Fibroblast of pulmonary artery (primary cell): ENCODE data around the gene NDST1.

Experiments used
- DNase-seq: peaks from one replicate; pipeline ENCODE4 v3.0.0-alpha.2; 2010; ENCODE audit warnings: low read depth
- H3K4me3 ChIP-seq: replicated peaks from 2 replicates; pipeline ENCODE4 v1.5.1; 2011; ENCODE audit warnings: low read depth, mild to moderate bottlenecking, control low read depth, low read length, moderate library complexity
- TF ChIP-seq, protein P1 (sequence below): IDR thresholded peaks from 2 replicates; pipeline ENCODE4 v1.5.1; 2011; ENCODE audit warnings: mild to moderate bottlenecking, control low read depth, low read length, inconsistent platforms; ENCODE audit errors: missing control alignments

Gene NDST1

DNA sequence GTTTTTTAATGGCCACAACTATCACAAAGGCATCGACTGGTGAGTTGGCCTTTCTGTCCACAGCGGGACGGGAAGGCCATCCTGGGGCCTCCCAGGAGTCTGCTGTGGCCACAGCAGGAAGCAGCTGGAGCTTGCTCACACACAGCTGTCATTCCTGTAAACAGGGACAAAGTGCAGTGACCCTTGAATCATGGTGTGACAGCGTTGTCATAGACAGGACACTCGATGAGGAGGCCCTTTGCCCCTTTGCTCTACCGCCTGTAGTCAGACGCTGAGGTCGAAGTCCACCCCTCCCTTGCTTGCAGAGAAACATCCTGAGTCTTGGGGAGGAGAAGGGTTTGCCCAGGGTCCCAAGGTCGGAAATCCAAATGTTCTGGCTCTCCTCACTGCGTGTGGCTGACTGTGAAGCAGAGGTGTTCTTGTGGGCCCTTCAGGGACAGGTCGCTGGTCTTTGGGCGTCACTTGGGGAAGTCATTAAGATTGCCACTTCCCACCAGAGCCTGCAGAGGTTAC lies 35.1 kb downstream of the NDST1 start:
- TF ChIP-seq, protein P1, sequence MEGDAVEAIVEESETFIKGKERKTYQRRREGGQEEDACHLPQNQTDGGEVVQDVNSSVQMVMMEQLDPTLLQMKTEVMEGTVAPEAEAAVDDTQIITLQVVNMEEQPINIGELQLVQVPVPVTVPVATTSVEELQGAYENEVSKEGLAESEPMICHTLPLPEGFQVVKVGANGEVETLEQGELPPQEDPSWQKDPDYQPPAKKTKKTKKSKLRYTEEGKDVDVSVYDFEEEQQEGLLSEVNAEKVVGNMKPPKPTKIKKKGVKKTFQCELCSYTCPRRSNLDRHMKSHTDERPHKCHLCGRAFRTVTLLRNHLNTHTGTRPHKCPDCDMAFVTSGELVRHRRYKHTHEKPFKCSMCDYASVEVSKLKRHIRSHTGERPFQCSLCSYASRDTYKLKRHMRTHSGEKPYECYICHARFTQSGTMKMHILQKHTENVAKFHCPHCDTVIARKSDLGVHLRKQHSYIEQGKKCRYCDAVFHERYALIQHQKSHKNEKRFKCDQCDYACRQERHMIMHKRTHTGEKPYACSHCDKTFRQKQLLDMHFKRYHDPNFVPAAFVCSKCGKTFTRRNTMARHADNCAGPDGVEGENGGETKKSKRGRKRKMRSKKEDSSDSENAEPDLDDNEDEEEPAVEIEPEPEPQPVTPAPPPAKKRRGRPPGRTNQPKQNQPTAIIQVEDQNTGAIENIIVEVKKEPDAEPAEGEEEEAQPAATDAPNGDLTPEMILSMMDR = no peak
- H3K4me3 ChIP-seq = no peak overlapping the region
- no peak for DNase-seq

DNA sequence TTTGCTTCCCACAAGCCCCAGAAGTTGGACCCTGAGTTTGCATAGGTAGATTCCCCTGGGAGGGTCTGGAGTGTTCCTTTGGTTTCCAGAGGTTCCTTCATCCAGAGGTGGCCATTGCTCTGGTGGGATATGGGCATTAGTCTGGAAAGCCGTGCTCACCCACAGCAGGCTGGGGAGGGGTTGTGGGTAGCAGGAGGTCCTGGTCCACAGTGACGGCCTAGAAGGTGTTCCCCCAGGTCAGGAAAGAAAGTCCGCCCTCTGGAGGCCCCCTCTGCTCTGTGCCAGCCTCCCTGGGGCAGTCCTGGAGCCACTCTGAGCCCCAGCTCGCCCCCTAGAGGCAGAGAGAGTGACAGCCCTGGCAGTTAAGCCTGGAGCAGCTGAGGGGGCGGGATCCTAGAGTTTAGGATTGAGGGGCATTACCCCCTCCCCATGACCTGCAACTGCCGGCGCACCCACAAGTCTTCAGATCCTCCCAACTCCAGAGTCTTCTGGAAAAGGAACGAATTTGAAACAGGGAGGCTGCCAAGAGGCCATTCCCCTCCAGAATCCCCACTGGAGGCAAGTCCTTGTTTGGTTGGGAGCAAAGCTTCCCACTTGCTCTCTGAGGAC lies 36.8 kb downstream of the NDST1 start:
- TF ChIP-seq, protein P1 = peak; percentile 91
- peak; percentile 63 for DNase-seq
- no peak overlapping the region for H3K4me3 ChIP-seq

DNA sequence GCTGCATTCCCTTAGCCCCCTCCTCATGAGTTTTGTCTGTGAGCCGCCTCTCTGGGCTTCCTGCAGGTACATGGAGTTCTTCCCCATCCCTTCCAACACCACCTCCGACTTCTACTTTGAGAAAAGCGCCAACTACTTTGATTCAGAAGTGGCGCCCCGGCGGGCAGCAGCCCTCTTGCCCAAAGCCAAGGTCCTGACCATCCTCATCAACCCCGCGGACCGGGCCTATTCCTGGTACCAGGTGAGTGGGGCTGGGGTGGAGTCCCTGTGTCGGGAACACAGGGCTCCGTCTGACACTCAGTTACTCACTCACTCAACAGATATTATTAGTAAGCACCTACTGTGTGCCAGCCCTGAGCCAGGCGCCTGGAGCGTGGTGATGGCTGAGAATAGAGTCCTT lies 37.3 kb downstream of the NDST1 start:
- DNase-seq = no peak
- TF ChIP-seq, protein P1 = no peak

DNA sequence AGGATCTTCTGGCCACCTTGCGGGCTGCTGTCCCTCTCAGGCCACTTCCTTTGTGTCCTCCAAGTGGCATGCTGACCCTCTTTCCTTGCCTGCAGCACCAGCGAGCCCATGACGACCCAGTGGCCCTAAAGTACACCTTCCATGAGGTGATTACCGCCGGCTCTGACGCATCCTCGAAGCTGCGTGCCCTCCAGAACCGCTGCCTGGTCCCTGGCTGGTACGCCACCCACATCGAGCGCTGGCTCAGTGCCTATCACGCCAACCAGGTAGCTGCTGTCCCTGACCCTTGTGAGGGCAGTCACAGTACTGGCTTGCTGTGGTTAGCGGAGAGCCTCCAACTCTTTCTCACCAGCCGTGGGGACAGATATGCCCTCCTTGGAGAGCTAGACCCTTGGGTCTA lies 40.2 kb downstream of the NDST1 start:
- DNase-seq = no peak
- no peak overlapping the region for H3K4me3 ChIP-seq
- TF ChIP-seq, protein P1 = no peak

More for the DNA sequence above, 37.3 kb downstream of the NDST1 start:
- H3K4me3 ChIP-seq = no peak overlapping the region

DNA sequence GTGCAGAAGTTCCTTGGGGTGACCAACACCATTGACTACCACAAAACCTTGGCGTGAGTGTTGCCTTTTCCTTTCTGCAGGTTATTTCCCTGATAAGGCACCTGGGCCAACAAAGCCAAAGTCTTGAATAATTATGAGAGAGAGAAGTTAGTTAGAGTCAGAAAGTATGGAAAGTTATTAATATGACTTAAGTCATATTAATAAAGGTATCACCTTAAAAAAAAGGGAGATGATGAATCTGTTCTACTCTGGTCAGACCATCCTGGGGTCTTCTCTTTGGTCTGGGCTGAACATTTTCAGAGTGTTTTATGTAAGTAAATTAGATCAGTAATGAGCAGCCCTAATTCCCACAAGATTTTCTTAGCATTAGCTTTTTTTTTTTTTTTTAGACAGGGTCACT lies 41.8 kb downstream of the NDST1 start:
- no peak overlapping the region for H3K4me3 ChIP-seq
- DNase-seq = no peak
- TF ChIP-seq, protein P1 = no peak

DNA sequence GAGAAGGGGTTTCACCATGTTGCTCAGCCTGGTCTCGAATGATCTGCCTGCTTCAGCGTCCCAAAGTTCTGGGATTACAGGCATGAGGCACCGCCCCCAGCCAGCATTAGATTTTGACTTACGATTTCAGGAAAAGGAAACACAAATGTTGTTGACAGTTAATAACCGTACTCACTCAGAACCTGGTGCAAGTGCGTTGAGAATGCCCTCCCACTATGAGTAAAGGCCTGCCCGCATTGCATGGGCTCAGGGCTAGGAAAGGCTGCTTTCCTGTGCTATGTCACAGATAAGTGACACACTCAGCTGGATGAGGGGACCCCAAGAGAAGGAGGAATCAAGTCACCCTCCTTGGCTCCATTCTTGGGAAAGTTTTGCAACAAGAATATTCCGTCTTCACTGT lies 42.4 kb downstream of the NDST1 start:
- TF ChIP-seq, protein P1 = no peak
- H3K4me3 ChIP-seq = no peak overlapping the region

DNA sequence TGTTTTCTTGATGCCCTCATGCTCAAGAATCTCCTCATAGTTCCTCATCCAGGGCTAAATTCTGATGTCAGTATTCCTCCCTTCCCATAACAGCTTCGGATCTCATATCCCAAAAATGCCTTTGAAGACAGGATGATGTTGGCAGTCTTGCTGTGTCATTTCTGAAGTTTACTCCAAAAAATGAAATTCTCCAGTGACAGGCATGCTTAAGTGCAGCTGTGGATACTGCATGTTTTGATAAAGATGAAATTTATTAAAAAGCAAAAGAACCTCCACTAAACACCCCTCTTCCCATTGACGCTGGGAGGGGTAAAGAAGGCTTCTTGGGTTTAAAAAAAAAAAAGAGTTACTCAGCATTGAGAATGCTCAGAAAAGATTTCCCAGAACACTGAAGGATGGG lies 43.1 kb downstream of the NDST1 start:
- no peak for DNase-seq
- no peak overlapping the region for H3K4me3 ChIP-seq
- TF ChIP-seq, protein P1 = no peak

More for the DNA sequence above, 42.4 kb downstream of the NDST1 start:
- no peak for DNase-seq
